MCF 10A (cell line): ENCODE results near the gene PLIN3. TPM values are rescaled to one million over a fixed set of nuclear protein-coding genes. Genes with fewer than 3 reads are reported as not detected.
"Not testable (repeated sequence)": the region's sequence is repeated elsewhere in the genome, so short reads cannot be mapped to it uniquely, and the experiment has no call there.

Experiments used
- BruUV-seq: library from RNA; stranded (reverse); fragments of 400-500 nt; replicated peaks from 2 replicates; lab custom pipeline; 2021; lab: Mats Ljungman, UMichigan
- CTCF ChIA-PET: fragments of 300-600 bp; sonication (Branson Sonifier 250); formaldehyde crosslinking; extraction: SDS; loops from one replicate; lab custom pipeline; 2021; ENCODE audit warnings: antibody characterized with exemption, inconsistent platforms; lab: Yijun Ruan, JAX
- POLR2A ChIA-PET: fragments of 300-600, 350-650 bp; sonication (Branson Sonifier 250); formaldehyde crosslinking; extraction: SDS; loops from one replicate; lab custom pipeline; 2020; ENCODE audit warnings: antibody characterized with exemption, inconsistent platforms; lab: Yijun Ruan, JAX
- DNase-seq: peaks from one replicate; pipeline ENCODE4 v3.0.0-alpha.2; 2018; ENCODE audit not compliant: unreplicated experiment
- H3K27ac Mint-ChIP-seq: one replicate; pipeline ENCODE4 v1.8.0; 2022; ENCODE audit warnings: mild to moderate bottlenecking, low read depth, mixed read lengths; ENCODE audit not compliant: unreplicated experiment
- H3K27me3 Mint-ChIP-seq: one replicate; pipeline ENCODE4 v1.8.0; 2022; ENCODE audit warnings: mixed read lengths; ENCODE audit not compliant: insufficient read depth, unreplicated experiment
- H3K36me3 Mint-ChIP-seq: one replicate; pipeline ENCODE4 v1.8.0; 2022; ENCODE audit warnings: mild to moderate bottlenecking, moderate library complexity, mixed read lengths; ENCODE audit not compliant: insufficient read depth, unreplicated experiment
- H3K4me1 Mint-ChIP-seq: one replicate; pipeline ENCODE4 v1.8.0; 2022; ENCODE audit warnings: mixed read lengths; ENCODE audit not compliant: insufficient read depth, unreplicated experiment
- H3K4me3 Mint-ChIP-seq: one replicate; pipeline ENCODE4 v1.8.0; 2022; ENCODE audit warnings: mild to moderate bottlenecking, moderate library complexity, mixed read lengths; ENCODE audit not compliant: unreplicated experiment
- H3K9me3 Mint-ChIP-seq: one replicate; pipeline ENCODE4 v1.8.0; 2022; ENCODE audit warnings: mixed read lengths; ENCODE audit not compliant: unreplicated experiment
- CTCF ChIP-seq: fragments of 200-600 bp; IDR thresholded peaks from one replicate; pipeline ENCODE4 v1.8.0; 2022; ENCODE audit warnings: antibody characterized with exemption, mild to moderate bottlenecking; ENCODE audit not compliant: unreplicated experiment
- intact Hi-C: fragments of 100-400 bp; cut with micrococcal nuclease; formaldehyde crosslinking; loops from 2 replicates; pipeline ENCODE4 v1.14.1; 2022
- total RNA-seq: library from RNA; stranded (reverse); gene quantifications from 2 replicates; pipeline ENCODE4 v1.2.3, GENCODE V29; 2022

Gene PLIN3
- total RNA-seq, 1 experiment from 2014 or later = 64.3 TPM

GRCh38 chr19:4847190-4847973, 20.1 kb downstream of the PLIN3 start:
- intact Hi-C loops = no loop called here
- ChIA-PET CTCF (interaction anchor here (0.5 kb wide), 1 partner anchor 105 kb away, joined by 3 read pairs; no protein-coding TSS in a partner anchor), POLR2A (interaction anchor here (0.7 to 1.7 kb wide), 2 partner anchors 15 to 35 kb away, joined by 3 to 4 read pairs; no protein-coding TSS in a partner anchor)
- H3K4me3 Mint-ChIP-seq = no peak overlapping the region
- H3K27ac Mint-ChIP-seq = no peak overlapping the region
- no peaks in the 10 kb centered on the region for H3K4me1 Mint-ChIP-seq
- no peak for DNase-seq
- H3K9me3 Mint-ChIP-seq = no peaks in the 10 kb centered on the region
- peaks cover 90% of the 10 kb centered on the region for H3K36me3 Mint-ChIP-seq
- H3K27me3 Mint-ChIP-seq = no peaks in the 10 kb centered on the region
- TF ChIP-seq CTCF = no peak
- no TSS peak for BruUV-seq

GRCh38 chr19:4845975-4846374, 21.5 kb downstream of the PLIN3 start:
- H3K4me1 Mint-ChIP-seq, H3K9me3 Mint-ChIP-seq, BruUV-seq, DNase-seq, H3K27me3 Mint-ChIP-seq, H3K4me3 Mint-ChIP-seq, H3K27ac Mint-ChIP-seq, intact Hi-C loops: not testable (repeated sequence)
- POLR2A ChIA-PET = interaction anchor here (1.1 to 1.9 kb wide), 3 partner anchors 14 to 33 kb away, joined by 4 to 8 read pairs (median 5); partner anchors contain the start of gene PLIN3
- peaks cover 91% of the 10 kb centered on the region for H3K36me3 Mint-ChIP-seq
- CTCF ChIA-PET = interaction anchor here (0.6 kb wide), 1 partner anchor 1624 kb away, joined by 3 read pairs; no protein-coding TSS in a partner anchor

GRCh38 chr19:4844348-4845179, 22.9 kb downstream of the PLIN3 start:
- BruUV-seq = no TSS peak
- no peak for TF ChIP-seq CTCF
- ChIA-PET CTCF (interaction anchor here (0.5 to 2.0 kb wide), 6 partner anchors 10 to 181 kb away, joined by 3 to 8 read pairs (median 3); no protein-coding TSS in a partner anchor), POLR2A (interaction anchor here (0.7 to 1.9 kb wide), 3 partner anchors 23 to 35 kb away, joined by 4 to 8 read pairs (median 4); partner anchors contain the start of gene PLIN3)
- Mint-ChIP-seq H3K27ac (no peak overlapping the region), H3K4me3 (no peak overlapping the region), H3K27me3 (no peaks in the 10 kb centered on the region), H3K36me3 (peaks cover 98% of the 10 kb centered on the region), H3K4me1 (no peaks in the 10 kb centered on the region), H3K9me3 (no peaks in the 10 kb centered on the region)
- intact Hi-C loops = no loop called here
- no peak for DNase-seq

GRCh38 chr19:4843647-4843965, 23.9 kb downstream of the PLIN3 start:
- ChIA-PET CTCF (interaction anchor here (1.3 to 2.0 kb wide), 3 partner anchors 8 to 35 kb away, joined by 4 to 8 read pairs (median 5); no protein-coding TSS in a partner anchor), POLR2A (interaction anchor here (0.7 kb wide), 1 partner anchor 29 kb away, joined by 4 read pairs; no protein-coding TSS in a partner anchor)
- no peak overlapping the region for H3K27ac Mint-ChIP-seq
- no peak for DNase-seq
- peaks cover 98% of the 10 kb centered on the region for H3K36me3 Mint-ChIP-seq
- no TSS peak for BruUV-seq
- no peaks in the 10 kb centered on the region for H3K4me1 Mint-ChIP-seq
- no peaks in the 10 kb centered on the region for H3K9me3 Mint-ChIP-seq
- TF ChIP-seq CTCF = no peak
- H3K27me3 Mint-ChIP-seq = no peaks in the 10 kb centered on the region
- intact Hi-C loops = no loop called here
- no peak overlapping the region for H3K4me3 Mint-ChIP-seq
